Stimulated activated CD4-positive, alpha-beta T cell treated with anti-CD3 and anti-CD28 coated beads, Interleukin-2, amount 100 ng/mL, for 24 hours (primary cell): ENCODE data around the gene PDE10A.
A peak's percentile ranks its signal among the peaks of the same experiment; 100 is the strongest.

Experiments used
- DNase-seq, 2 donors: peaks; one replicate each; pipeline ENCODE4 v3.0.0-alpha.2; 2020

The PDE10A gene

GRCh38 chr6:165325609-165326008, 337.4 kb downstream of the PDE10A start:
- DNase-seq = no peak

GRCh38 chr6:165321555-165322145, 341.4 kb downstream of the PDE10A start:
- DNase-seq = no peak

GRCh38 chr6:165321150-165321549, 341.9 kb downstream of the PDE10A start:
- DNase-seq = no peak

GRCh38 chr6:165317723-165318122, 345.3 kb downstream of the PDE10A start:
- no peak for DNase-seq

- peak in 1 of 2 donors; percentile 7 for DNase-seq
Observed at GRCh38 chr6:165308926-165309731, 353.9 kb downstream of the PDE10A start, which contains the start of gene C6orf118. C6orf118 (minus strand) TSS chr6:165309605; CDS start chr6:165309586, 19 bp downstream.

GRCh38 chr6:165306955-165307354, 356.1 kb downstream of the PDE10A start:
- DNase-seq = no peak

- no peak for DNase-seq
Observed at GRCh38 chr6:165301372-165302246, 361.4 kb downstream of the PDE10A start.

- no peak for DNase-seq
Observed at GRCh38 chr6:165300422-165300936, 362.6 kb downstream of the PDE10A start.

- DNase-seq = no peak
Observed at GRCh38 chr6:165298875-165299274, 364.2 kb downstream of the PDE10A start.

- DNase-seq = no peak
Observed at GRCh38 chr6:165298402-165298801, 364.6 kb downstream of the PDE10A start.

- DNase-seq = no peak
Observed at GRCh38 chr6:165292657-165293056, 370.4 kb downstream of the PDE10A start.
